CD8-positive, alpha-beta memory T cell (primary cell): ENCODE results near the gene SSTR1. TPM values are rescaled to one million over a fixed set of nuclear protein-coding genes. Genes with fewer than 3 reads are reported as not detected.

ENCODE experiments used
- CTCF ChIA-PET: fragments of 350-600 bp; sonication (Branson Sonifier 250); formaldehyde crosslinking; loops from one replicate; lab custom pipeline; 2021; ENCODE audit warnings: antibody characterized with exemption; lab: Charles Lee
- POLR2A ChIA-PET: fragments of 350-600 bp; sonication (Branson Sonifier 250); formaldehyde crosslinking; loops from one replicate; lab custom pipeline; 2021; ENCODE audit warnings: antibody characterized with exemption; lab: Charles Lee
- DNase-seq, 5 donors: peaks; one replicate each; pipeline versions ENCODE4 v3.0.0 to v3.0.0-alpha.2; 2020 to 2022; ENCODE audit warnings: mixed read lengths in 1 of 5
- H3K27ac ChIP-seq: one replicate; pipeline ENCODE4 v1.7.0; 2013; ENCODE audit warnings: low read depth, mild to moderate bottlenecking, low read length, moderate library complexity
- H3K27me3 ChIP-seq: 2 replicates; pipeline ENCODE4 v1.7.0; 2013; ENCODE audit warnings: low read length, mild to moderate bottlenecking; ENCODE audit not compliant: insufficient read depth, poor library complexity, severe bottlenecking
- H3K36me3 ChIP-seq: 2 replicates; pipeline ENCODE4 v1.7.0; 2013; ENCODE audit warnings: mild to moderate bottlenecking, low read length, moderate library complexity; ENCODE audit not compliant: insufficient read depth
- H3K4me1 ChIP-seq: 2 replicates; pipeline ENCODE4 v1.7.0; 2013; ENCODE audit warnings: mild to moderate bottlenecking, low read length, moderate library complexity; ENCODE audit not compliant: insufficient read depth
- H3K4me3 ChIP-seq: 2 replicates; pipeline ENCODE4 v1.7.0; 2013; ENCODE audit warnings: mild to moderate bottlenecking, low read length
- H3K9me3 ChIP-seq: 2 replicates; pipeline ENCODE4 v1.7.0; 2013; ENCODE audit warnings: mild to moderate bottlenecking, low read length
- H3K27ac Mint-ChIP-seq, 8 donors: one replicate each; pipeline ENCODE4 v1.8.0; 2020 to 2021; ENCODE audit warnings: mixed read lengths in 8 of 8, mild to moderate bottlenecking in 6 of 8, inconsistent platforms in 3 of 8, moderate library complexity in 3 of 8
- H3K27me3 Mint-ChIP-seq, 2 donors: one replicate each; pipeline ENCODE4 v1.8.0; 2020 to 2021; ENCODE audit warnings: mixed read lengths in 2 of 2, mild to moderate bottlenecking in 1 of 2, moderate library complexity in 1 of 2
- H3K36me3 Mint-ChIP-seq, 3 donors: one replicate each; pipeline ENCODE4 v1.8.0; 2020 to 2021; ENCODE audit warnings: mixed read lengths in 3 of 3, inconsistent platforms in 1 of 3, mild to moderate bottlenecking in 1 of 3
- H3K4me1 Mint-ChIP-seq, 3 donors: one replicate each; pipeline ENCODE4 v1.8.0; 2020 to 2021; ENCODE audit warnings: mixed read lengths in 3 of 3, inconsistent platforms in 1 of 3, mild to moderate bottlenecking in 1 of 3
- H3K4me3 Mint-ChIP-seq, 7 donors: one replicate each; pipeline ENCODE4 v1.8.0; 2020 to 2021; ENCODE audit warnings: mixed read lengths in 7 of 7, mild to moderate bottlenecking in 6 of 7, moderate library complexity in 4 of 7, inconsistent platforms in 2 of 7
- H3K9me3 Mint-ChIP-seq, 5 donors: one replicate each; pipeline ENCODE4 v1.8.0; 2020 to 2022; ENCODE audit warnings: mixed read lengths in 5 of 5, mild to moderate bottlenecking in 3 of 5, moderate library complexity in 2 of 5, inconsistent platforms in 1 of 5
- polyA plus RNA-seq: library from polyadenylated mRNA; unstranded; fragments of 300-500 nt; fragmentation: Illumina TruSeq; gene quantifications from one replicate; pipeline ENCODE4 v1.2.3, GENCODE V29; 2021
- total RNA-seq, 2 experiments: library from RNA; stranded (reverse); gene quantifications; one replicate each; pipeline ENCODE4 v1.2.3, GENCODE V29; 2021

Gene SSTR1
- total and polyA plus RNA-seq, 3 experiments from 2014 or later = not detected

- Histone ChIP-seq H3K36me3 (no peaks in the 10 kb centered on the region), H3K9me3 (no peaks in the 10 kb centered on the region), H3K27ac (no peak overlapping the region), H3K27me3 (peaks cover 21% of the 10 kb centered on the region), H3K4me1 (no peaks in the 10 kb centered on the region), H3K4me3 (no peak overlapping the region)
- peaks cover 29 to 40% of the 10 kb centered on the region in 2 donors for H3K27me3 Mint-ChIP-seq
- H3K4me1 Mint-ChIP-seq = peaks cover 16 to 25% (median 21%) of the 10 kb centered on the region in 3 donors
- H3K36me3 Mint-ChIP-seq = no peaks in the 10 kb centered on the region
- POLR2A ChIA-PET = no interaction called here
- no peak overlapping the region for H3K27ac Mint-ChIP-seq
- H3K9me3 Mint-ChIP-seq = peaks cover 0 to 5% (median 3%) of the 10 kb centered on the region in 5 donors
- CTCF ChIA-PET = interaction anchor here (1.5 kb wide), 1 partner anchor 219 kb away, joined by 3 read pairs; no protein-coding TSS in a partner anchor
- H3K4me3 Mint-ChIP-seq = no peak overlapping the region
- no peak for DNase-seq
Measured at GRCh38 chr14:38205119-38205813, 2.4 kb upstream of the SSTR1 start.

- Mint-ChIP-seq H3K4me1 (peaks cover 20 to 33% (median 27%) of the 10 kb centered on the region in 3 donors), H3K27ac (no peak overlapping the region), H3K9me3 (peaks cover 0 to 5% (median 3%) of the 10 kb centered on the region in 5 donors), H3K4me3 (no peak overlapping the region), H3K27me3 (peaks cover 37 to 48% of the 10 kb centered on the region in 2 donors), H3K36me3 (no peaks in the 10 kb centered on the region)
- POLR2A ChIA-PET = interaction anchor here (0.6 kb wide), 1 partner anchor 9 kb away, joined by 5 read pairs; no protein-coding TSS in a partner anchor
- H3K27ac ChIP-seq = no peak overlapping the region
- no peaks in the 10 kb centered on the region for H3K9me3 ChIP-seq
- CTCF ChIA-PET = interaction anchor here (1.5 kb wide), 1 partner anchor 220 kb away, joined by 3 read pairs; no protein-coding TSS in a partner anchor
- no peaks in the 10 kb centered on the region for H3K36me3 ChIP-seq
- no peaks in the 10 kb centered on the region for H3K4me1 ChIP-seq
- peaks cover 21% of the 10 kb centered on the region for H3K27me3 ChIP-seq
- no peak overlapping the region for H3K4me3 ChIP-seq
- DNase-seq = no peak
Measured at GRCh38 chr14:38205949-38206665, 1.6 kb upstream of the SSTR1 start.

GRCh38 chr14:38206689-38207376 lies 871 bp upstream of the SSTR1 start:
- peaks cover 0 to 5% (median 5%) of the 10 kb centered on the region in 5 donors for H3K9me3 Mint-ChIP-seq
- no peak for DNase-seq
- H3K9me3 ChIP-seq = no peaks in the 10 kb centered on the region
- POLR2A ChIA-PET = interaction anchor here (0.6 kb wide), 1 partner anchor 10 kb away, joined by 5 read pairs; no protein-coding TSS in a partner anchor
- no peak overlapping the region for H3K27ac Mint-ChIP-seq
- peaks cover 21% of the 10 kb centered on the region for H3K27me3 ChIP-seq
- H3K4me1 ChIP-seq = no peaks in the 10 kb centered on the region
- H3K4me3 Mint-ChIP-seq = peak overlapping the region in 1 of 7 donors; percentile 1
- peaks cover 41 to 54% of the 10 kb centered on the region in 2 donors for H3K27me3 Mint-ChIP-seq
- H3K27ac ChIP-seq = no peak overlapping the region
- H3K36me3 Mint-ChIP-seq = no peaks in the 10 kb centered on the region
- no peaks in the 10 kb centered on the region for H3K36me3 ChIP-seq
- H3K4me1 Mint-ChIP-seq = peaks cover 21 to 38% (median 30%) of the 10 kb centered on the region in 3 donors
- CTCF ChIA-PET = no interaction called here
- H3K4me3 ChIP-seq = no peak overlapping the region

GRCh38 chr14:38207377-38207735 lies 348 bp upstream of the SSTR1 start:
- Histone ChIP-seq H3K36me3 (no peaks in the 10 kb centered on the region), H3K27ac (no peak overlapping the region), H3K9me3 (no peaks in the 10 kb centered on the region), H3K27me3 (peaks cover 21% of the 10 kb centered on the region), H3K4me3 (no peak overlapping the region), H3K4me1 (no peaks in the 10 kb centered on the region)
- DNase-seq = no peak
- POLR2A ChIA-PET = no interaction called here
- Mint-ChIP-seq H3K27me3 (peaks cover 42 to 57% of the 10 kb centered on the region in 2 donors), H3K36me3 (no peaks in the 10 kb centered on the region), H3K4me1 (peaks cover 22 to 40% (median 32%) of the 10 kb centered on the region in 3 donors), H3K4me3 (peak overlapping the region in 2 of 7 donors; percentile 15 to 23), H3K27ac (no peak overlapping the region), H3K9me3 (peaks cover 0 to 6% (median 5%) of the 10 kb centered on the region in 5 donors)
- CTCF ChIA-PET = no interaction called here

GRCh38 chr14:38208618-38209562 lies 1.2 kb downstream of the SSTR1 start:
- no peak overlapping the region for H3K27ac ChIP-seq
- no peaks in the 10 kb centered on the region for H3K4me1 ChIP-seq
- H3K36me3 Mint-ChIP-seq = no peaks in the 10 kb centered on the region
- H3K27me3 Mint-ChIP-seq = peaks cover 49 to 65% of the 10 kb centered on the region in 2 donors
- peaks cover 0 to 6% (median 5%) of the 10 kb centered on the region in 5 donors for H3K9me3 Mint-ChIP-seq
- CTCF ChIA-PET = no interaction called here
- H3K36me3 ChIP-seq = no peaks in the 10 kb centered on the region
- peaks cover 21% of the 10 kb centered on the region for H3K27me3 ChIP-seq
- peak overlapping the region; percentile 46 to 83 (median 60) for H3K4me3 Mint-ChIP-seq
- POLR2A ChIA-PET = no interaction called here
- peaks cover 22 to 40% (median 32%) of the 10 kb centered on the region in 3 donors for H3K4me1 Mint-ChIP-seq
- peak overlapping the region in 2 of 8 donors; percentile 43 to 63 for H3K27ac Mint-ChIP-seq
- H3K4me3 ChIP-seq = no peak overlapping the region
- DNase-seq = no peak
- no peaks in the 10 kb centered on the region for H3K9me3 ChIP-seq

- peaks cover 21% of the 10 kb centered on the region for H3K27me3 ChIP-seq
- Mint-ChIP-seq H3K4me3 (peak overlapping the region in 5 of 7 donors; percentile 24 to 85 (median 45)), H3K4me1 (peaks cover 22 to 40% (median 32%) of the 10 kb centered on the region in 3 donors), H3K27me3 (peaks cover 49 to 72% of the 10 kb centered on the region in 2 donors), H3K9me3 (peaks cover 0 to 6% (median 5%) of the 10 kb centered on the region in 5 donors), H3K36me3 (no peaks in the 10 kb centered on the region), H3K27ac (peak overlapping the region in 1 of 8 donors; percentile 43)
- CTCF ChIA-PET = no interaction called here
- H3K4me3 ChIP-seq = no peak overlapping the region
- POLR2A ChIA-PET = no interaction called here
- H3K27ac ChIP-seq = no peak overlapping the region
- H3K9me3 ChIP-seq = no peaks in the 10 kb centered on the region
- no peaks in the 10 kb centered on the region for H3K36me3 ChIP-seq
- DNase-seq = no peak
- H3K4me1 ChIP-seq = no peaks in the 10 kb centered on the region
Measured at GRCh38 chr14:38209572-38210557, 2.2 kb downstream of the SSTR1 start.
